SK-N-SH (cell line): ENCODE data around the gene BNIP3. TPM values are rescaled to one million over a fixed set of nuclear protein-coding genes. Genes with fewer than 3 reads are reported as not detected.

ENCODE experiments used
- CTCF ChIA-PET: fragments of 300-600, 350-600 bp; formaldehyde crosslinking; extraction: SDS; loops from one replicate; lab custom pipeline; 2021; lab: Yijun Ruan, JAX
- POLR2A ChIA-PET: fragments of 350-600 bp; sonication (Branson Sonifier 250); formaldehyde crosslinking; extraction: SDS; loops from one replicate; lab custom pipeline; 2020; ENCODE audit warnings: antibody characterized with exemption, inconsistent platforms; lab: Yijun Ruan, JAX
- DNase-seq: peaks from one replicate; pipeline ENCODE4 v3.0.0; 2012
- H2AFZ ChIP-seq: fragments of 200-600 bp; sonication (generic); 2 replicates; pipeline ENCODE4 v1.8.1; 2016; ENCODE audit warnings: antibody characterized with exemption, mild to moderate bottlenecking, low read depth
- H3F3A ChIP-seq: fragments of 200-600 bp; sonication (generic); replicated peaks from 2 replicates; pipeline ENCODE3; 2016; ENCODE audit warnings: antibody characterized with exemption, mild to moderate bottlenecking; ENCODE audit not compliant: insufficient read depth
- H3K27ac ChIP-seq, 2 experiments: fragments of 200-500 bp in 1 of 2; fragments of 200-600 bp in 1 of 2; sonication (Bioruptor generic) in 1 of 2; sonication (generic), shearing (Covaris generic) in 1 of 2; 2 replicates each; pipeline versions ENCODE4 v1.5.1 to v1.6.1; 2014 to 2016; ENCODE audit warnings: low read depth in 2 of 2, inconsistent platforms in 1 of 2, low read length in 1 of 2, mild to moderate bottlenecking in 1 of 2, mixed read lengths in 1 of 2
- H3K27me3 ChIP-seq: fragments of 200-600 bp; sonication (generic), shearing (Covaris generic); 2 replicates; pipeline ENCODE4 v1.6.1; 2016; ENCODE audit warnings: mixed run types; ENCODE audit not compliant: insufficient read depth
- H3K36me3 ChIP-seq, 2 experiments: fragments of 200-500 bp in 1 of 2; fragments of 200-600 bp in 1 of 2; sonication (Bioruptor generic) in 1 of 2; sonication (generic) in 1 of 2; replicated peaks in 1 of 2; 2 replicates each; pipeline versions ENCODE3 to v1.5.1; 2014 to 2016; ENCODE audit warnings: low read length in 1 of 2, mild to moderate bottlenecking in 1 of 2; ENCODE audit not compliant: insufficient read depth in 2 of 2, control insufficient read depth in 1 of 2
- H3K4me1 ChIP-seq, 2 experiments: fragments of 200-500 bp in 1 of 2; fragments of 200-600 bp in 1 of 2; sonication (Bioruptor generic) in 1 of 2; sonication (generic), shearing (Covaris generic) in 1 of 2; 2 replicates each; pipeline versions ENCODE4 v1.5.1 to v1.6.1; 2014 to 2016; ENCODE audit warnings: low read depth in 1 of 2, low read length in 1 of 2, mixed run types in 1 of 2; ENCODE audit not compliant: insufficient read depth in 2 of 2, control insufficient read depth in 1 of 2
- H3K4me2 ChIP-seq: fragments of 200-600 bp; sonication (generic), shearing (Covaris generic); 2 replicates; pipeline ENCODE4 v1.6.1; 2017; ENCODE audit warnings: mixed run types
- H3K4me3 ChIP-seq, 2 experiments: fragments of 200-500 bp in 1 of 2; fragments of 200-600 bp in 1 of 2; sonication (Bioruptor generic) in 1 of 2; sonication (generic), shearing (Covaris generic) in 1 of 2; 2 replicates each; pipeline versions ENCODE4 v1.5.1 to v1.8.1; 2014 to 2016; ENCODE audit warnings: low read depth in 2 of 2, inconsistent platforms in 1 of 2, low read length in 1 of 2, mild to moderate bottlenecking in 1 of 2, mixed read lengths in 1 of 2, moderate library complexity in 1 of 2
- H3K79me2 ChIP-seq: fragments of 200-600 bp; sonication (generic); 2 replicates; pipeline ENCODE4 v1.8.1; 2017; ENCODE audit warnings: mild to moderate bottlenecking; ENCODE audit not compliant: insufficient read depth
- H3K9ac ChIP-seq: fragments of 200-600 bp; sonication (generic); 2 replicates; pipeline ENCODE4 v1.6.1; 2017; ENCODE audit warnings: mixed run types
- H3K9me2 ChIP-seq: fragments of 200-600 bp; sonication (generic); 2 replicates; pipeline ENCODE4 v1.6.1; 2017; ENCODE audit warnings: mixed run types
- H3K9me3 ChIP-seq: fragments of 200-600 bp; sonication (generic); 2 replicates; pipeline ENCODE4 v1.6.1; 2017; ENCODE audit warnings: mixed run types, mild to moderate bottlenecking, moderate library complexity
- H4K20me1 ChIP-seq: fragments of 200-600 bp; sonication (generic); 2 replicates; pipeline ENCODE4 v1.6.1; 2017; ENCODE audit warnings: mild to moderate bottlenecking, mixed run types; ENCODE audit not compliant: insufficient read depth
- CHD2 ChIP-seq: fragments of 150-350 bp; IDR thresholded peaks from 2 replicates; pipeline ENCODE4 v1.6.1; 2018; ENCODE audit warnings: low read length; ENCODE audit not compliant: partially characterized antibody
- ELF1 ChIP-seq: IDR thresholded peaks from 2 replicates; pipeline ENCODE4 v1.4.0; 2012
- FOSL2 ChIP-seq: IDR thresholded peaks from 2 replicates; pipeline ENCODE4 v1.4.0; 2012; ENCODE audit warnings: low read depth, mild to moderate bottlenecking, moderate library complexity, borderline replicate concordance
- FOXJ3 ChIP-seq: sonication (generic); formaldehyde crosslinking; IDR thresholded peaks from 2 replicates; pipeline ENCODE4 v1.5.1; 2020; ENCODE audit warnings: mild to moderate bottlenecking, missing genetic modification reagents
- JUND ChIP-seq: IDR thresholded peaks from 2 replicates; pipeline ENCODE4 v1.4.0; 2012
- MEF2A ChIP-seq: IDR thresholded peaks from 2 replicates; pipeline ENCODE4 v1.4.0; 2012; ENCODE audit warnings: low read depth, borderline replicate concordance
- MXI1 ChIP-seq: IDR thresholded peaks from 2 replicates; pipeline ENCODE4 v1.6.1; 2012; ENCODE audit warnings: mild to moderate bottlenecking, low read depth, low read length, improper control_type of control experiment
- NRF1 ChIP-seq: IDR thresholded peaks from 2 replicates; pipeline ENCODE4 v1.6.1; 2012; ENCODE audit warnings: low read depth, mild to moderate bottlenecking, low read length
- RXRA ChIP-seq: IDR thresholded peaks from 2 replicates; pipeline ENCODE4 v1.4.0; 2012; ENCODE audit warnings: low read depth, mild to moderate bottlenecking, borderline replicate concordance
- TAF1 ChIP-seq: IDR thresholded peaks from 2 replicates; pipeline ENCODE4 v1.6.1; 2012; ENCODE audit warnings: low read depth, mild to moderate bottlenecking, low read length, moderate library complexity, borderline replicate concordance
- YY1 ChIP-seq: IDR thresholded peaks from 2 replicates; pipeline ENCODE4 v1.4.0; 2012; ENCODE audit warnings: low read depth, mild to moderate bottlenecking
- WGBS: methylation state at CpG from one replicate; pipeline ENCODE4 v1.1.6; 2017; ENCODE audit warnings: low lambda C conversion rate; 5-methylcytosine and 5-hydroxymethylcytosine counted together
- polyA plus RNA-seq, 3 experiments: library from polyadenylated mRNA; depleted of rRNA; stranded (reverse); fragments of >200 nt; gene quantifications; 2 replicates each; pipeline ENCODE4 v1.2.3, GENCODE V29; 2012
- TF ChIP-seq, protein P1 (sequence below): fragments of 150-350 bp; IDR thresholded peaks from 2 replicates; pipeline ENCODE4 v1.6.1; 2016; ENCODE audit warnings: mild to moderate bottlenecking, low read depth, low read length
- TF ChIP-seq, protein P2 (sequence below): fragments of 200-600 bp; sonication (generic); IDR thresholded peaks from 2 replicates; pipeline ENCODE4 v1.6.1; 2017; ENCODE audit warnings: antibody characterized with exemption, mild to moderate bottlenecking, moderate library complexity
- TF ChIP-seq, protein P3 (sequence below): fragments of 150-350 bp; IDR thresholded peaks from 2 replicates; pipeline ENCODE4 v1.6.1; 2017; ENCODE audit warnings: antibody characterized with exemption, low read length, low read depth, borderline replicate concordance
- TF ChIP-seq, protein P4 (sequence below): IDR thresholded peaks from 2 replicates; pipeline ENCODE4; 2012
- TF ChIP-seq, protein P5 (sequence below): IDR thresholded peaks from 2 replicates; pipeline ENCODE4 v1.4.0; 2012; ENCODE audit warnings: low read depth, borderline replicate concordance

Gene BNIP3
- polyA plus RNA-seq, 1 of the 3 experiments (the other 2 are of a cell fraction) = 40.3 TPM

DNA sequence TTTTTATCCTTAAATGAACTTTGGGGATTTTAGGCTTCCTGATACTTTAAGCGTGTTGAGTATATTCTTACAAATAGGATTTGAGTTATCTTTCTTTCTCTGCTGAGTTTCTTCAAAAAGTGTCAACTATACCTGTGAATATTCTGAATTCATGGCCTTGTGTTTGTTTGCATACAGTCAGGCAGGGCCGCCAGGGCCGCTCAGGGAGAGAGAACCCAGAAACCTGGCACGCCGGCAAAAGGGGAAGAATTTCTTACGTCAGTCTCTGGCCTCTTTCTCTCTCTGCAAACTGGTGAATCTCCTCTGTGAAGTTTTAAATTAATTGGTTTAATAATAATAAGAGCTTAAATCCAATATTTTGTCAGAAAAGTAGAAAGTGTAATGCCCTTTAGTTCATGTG, 29.3 kb upstream of the BNIP3 start:
- no peaks in the 10 kb centered on the region for H3K4me1 ChIP-seq
- no peak overlapping the region for H2AFZ ChIP-seq
- H3K9me3 ChIP-seq = no peaks in the 10 kb centered on the region
- H3K27ac ChIP-seq = no peak overlapping the region
- no peaks in the 10 kb centered on the region for H3K9me2 ChIP-seq
- ChIA-PET CTCF (interaction anchor here (1.5 to 9.1 kb wide), 2 partner anchors 12 to 113 kb away, joined by 3 to 72 read pairs; no protein-coding TSS in a partner anchor), POLR2A (no interaction called here)
- H3K4me3 ChIP-seq = no peak overlapping the region
- no peak overlapping the region for H3K9ac ChIP-seq
- H3K27me3 ChIP-seq = no peaks in the 10 kb centered on the region; the same call in 1 of the 2 replicates
- H3K79me2 ChIP-seq = no peaks in the 10 kb centered on the region
- no peak for DNase-seq
- 81% methylated on average over 6 of the region's 6 CpGs for WGBS
- no peaks in the 10 kb centered on the region for H3F3A ChIP-seq
- H3K36me3 ChIP-seq = no peaks in the 10 kb centered on the region
- no peak overlapping the region for H3K4me2 ChIP-seq
- H4K20me1 ChIP-seq = no peaks in the 10 kb centered on the region
- TF ChIP-seq ELF1 = no peak
- no peak for TF ChIP-seq MEF2A
- no peak for TF ChIP-seq JUND
- no peak for TF ChIP-seq MXI1
- no peak for TF ChIP-seq YY1
- TF ChIP-seq FOSL2 = no peak
- TF ChIP-seq TAF1 = no peak
- no peak for TF ChIP-seq RXRA
- TF ChIP-seq, protein P1, sequence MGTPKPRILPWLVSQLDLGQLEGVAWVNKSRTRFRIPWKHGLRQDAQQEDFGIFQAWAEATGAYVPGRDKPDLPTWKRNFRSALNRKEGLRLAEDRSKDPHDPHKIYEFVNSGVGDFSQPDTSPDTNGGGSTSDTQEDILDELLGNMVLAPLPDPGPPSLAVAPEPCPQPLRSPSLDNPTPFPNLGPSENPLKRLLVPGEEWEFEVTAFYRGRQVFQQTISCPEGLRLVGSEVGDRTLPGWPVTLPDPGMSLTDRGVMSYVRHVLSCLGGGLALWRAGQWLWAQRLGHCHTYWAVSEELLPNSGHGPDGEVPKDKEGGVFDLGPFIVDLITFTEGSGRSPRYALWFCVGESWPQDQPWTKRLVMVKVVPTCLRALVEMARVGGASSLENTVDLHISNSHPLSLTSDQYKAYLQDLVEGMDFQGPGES = no peak
- TF ChIP-seq, all 33 proteins: peak for 0

DNA sequence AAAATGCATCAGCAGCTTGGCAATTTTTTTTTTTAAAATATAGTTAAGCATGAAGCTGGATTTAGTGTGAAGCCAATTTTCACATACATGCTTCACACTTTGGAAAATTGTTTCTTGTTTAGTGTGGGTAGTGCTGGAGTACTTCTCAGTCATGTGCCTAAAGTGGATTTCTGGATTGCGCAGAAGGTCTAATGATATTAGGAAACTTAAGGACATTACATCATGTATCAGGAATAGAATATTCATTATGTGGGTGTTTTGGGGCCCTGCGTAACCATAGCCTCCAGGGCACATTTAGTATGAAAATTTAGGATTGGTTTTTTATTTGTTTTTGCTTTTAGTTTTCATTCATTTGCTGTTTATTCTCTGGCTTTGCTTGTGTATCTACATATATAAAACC, 28.8 kb upstream of the BNIP3 start:
- H3K79me2 ChIP-seq = no peaks in the 10 kb centered on the region
- no peak for DNase-seq
- no peak overlapping the region for H3K27ac ChIP-seq
- no peaks in the 10 kb centered on the region for H3K4me1 ChIP-seq
- 82% methylated on average over 2 of the region's 2 CpGs for WGBS
- H3K9ac ChIP-seq = no peak overlapping the region
- no peak overlapping the region for H2AFZ ChIP-seq
- POLR2A ChIA-PET = no interaction called here
- H3K9me2 ChIP-seq = no peaks in the 10 kb centered on the region
- H3K27me3 ChIP-seq = no peaks in the 10 kb centered on the region; the same call in 1 of the 2 replicates
- no peaks in the 10 kb centered on the region for H3F3A ChIP-seq
- no peak for TF ChIP-seq FOXJ3
- TF ChIP-seq, protein P2, sequence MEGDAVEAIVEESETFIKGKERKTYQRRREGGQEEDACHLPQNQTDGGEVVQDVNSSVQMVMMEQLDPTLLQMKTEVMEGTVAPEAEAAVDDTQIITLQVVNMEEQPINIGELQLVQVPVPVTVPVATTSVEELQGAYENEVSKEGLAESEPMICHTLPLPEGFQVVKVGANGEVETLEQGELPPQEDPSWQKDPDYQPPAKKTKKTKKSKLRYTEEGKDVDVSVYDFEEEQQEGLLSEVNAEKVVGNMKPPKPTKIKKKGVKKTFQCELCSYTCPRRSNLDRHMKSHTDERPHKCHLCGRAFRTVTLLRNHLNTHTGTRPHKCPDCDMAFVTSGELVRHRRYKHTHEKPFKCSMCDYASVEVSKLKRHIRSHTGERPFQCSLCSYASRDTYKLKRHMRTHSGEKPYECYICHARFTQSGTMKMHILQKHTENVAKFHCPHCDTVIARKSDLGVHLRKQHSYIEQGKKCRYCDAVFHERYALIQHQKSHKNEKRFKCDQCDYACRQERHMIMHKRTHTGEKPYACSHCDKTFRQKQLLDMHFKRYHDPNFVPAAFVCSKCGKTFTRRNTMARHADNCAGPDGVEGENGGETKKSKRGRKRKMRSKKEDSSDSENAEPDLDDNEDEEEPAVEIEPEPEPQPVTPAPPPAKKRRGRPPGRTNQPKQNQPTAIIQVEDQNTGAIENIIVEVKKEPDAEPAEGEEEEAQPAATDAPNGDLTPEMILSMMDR = no peak
- no peak for TF ChIP-seq CHD2
- TF ChIP-seq, protein P3, sequence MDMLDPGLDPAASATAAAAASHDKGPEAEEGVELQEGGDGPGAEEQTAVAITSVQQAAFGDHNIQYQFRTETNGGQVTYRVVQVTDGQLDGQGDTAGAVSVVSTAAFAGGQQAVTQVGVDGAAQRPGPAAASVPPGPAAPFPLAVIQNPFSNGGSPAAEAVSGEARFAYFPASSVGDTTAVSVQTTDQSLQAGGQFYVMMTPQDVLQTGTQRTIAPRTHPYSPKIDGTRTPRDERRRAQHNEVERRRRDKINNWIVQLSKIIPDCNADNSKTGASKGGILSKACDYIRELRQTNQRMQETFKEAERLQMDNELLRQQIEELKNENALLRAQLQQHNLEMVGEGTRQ = no peak
- no peak for TF ChIP-seq MEF2A
- TF ChIP-seq NRF1 = no peak
- TF ChIP-seq, protein P4, sequence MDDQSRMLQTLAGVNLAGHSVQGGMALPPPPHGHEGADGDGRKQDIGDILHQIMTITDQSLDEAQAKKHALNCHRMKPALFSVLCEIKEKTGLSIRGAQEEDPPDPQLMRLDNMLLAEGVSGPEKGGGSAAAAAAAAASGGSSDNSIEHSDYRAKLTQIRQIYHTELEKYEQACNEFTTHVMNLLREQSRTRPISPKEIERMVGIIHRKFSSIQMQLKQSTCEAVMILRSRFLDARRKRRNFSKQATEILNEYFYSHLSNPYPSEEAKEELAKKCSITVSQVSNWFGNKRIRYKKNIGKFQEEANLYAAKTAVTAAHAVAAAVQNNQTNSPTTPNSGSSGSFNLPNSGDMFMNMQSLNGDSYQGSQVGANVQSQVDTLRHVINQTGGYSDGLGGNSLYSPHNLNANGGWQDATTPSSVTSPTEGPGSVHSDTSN = no peak
- TF ChIP-seq, protein P5, sequence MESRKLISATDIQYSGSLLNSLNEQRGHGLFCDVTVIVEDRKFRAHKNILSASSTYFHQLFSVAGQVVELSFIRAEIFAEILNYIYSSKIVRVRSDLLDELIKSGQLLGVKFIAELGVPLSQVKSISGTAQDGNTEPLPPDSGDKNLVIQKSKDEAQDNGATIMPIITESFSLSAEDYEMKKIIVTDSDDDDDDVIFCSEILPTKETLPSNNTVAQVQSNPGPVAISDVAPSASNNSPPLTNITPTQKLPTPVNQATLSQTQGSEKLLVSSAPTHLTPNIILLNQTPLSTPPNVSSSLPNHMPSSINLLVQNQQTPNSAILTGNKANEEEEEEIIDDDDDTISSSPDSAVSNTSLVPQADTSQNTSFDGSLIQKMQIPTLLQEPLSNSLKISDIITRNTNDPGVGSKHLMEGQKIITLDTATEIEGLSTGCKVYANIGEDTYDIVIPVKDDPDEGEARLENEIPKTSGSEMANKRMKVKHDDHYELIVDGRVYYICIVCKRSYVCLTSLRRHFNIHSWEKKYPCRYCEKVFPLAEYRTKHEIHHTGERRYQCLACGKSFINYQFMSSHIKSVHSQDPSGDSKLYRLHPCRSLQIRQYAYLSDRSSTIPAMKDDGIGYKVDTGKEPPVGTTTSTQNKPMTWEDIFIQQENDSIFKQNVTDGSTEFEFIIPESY = no peak
- TF ChIP-seq, all 33 proteins: peak for 0
- Histone ChIP-seq H3K9me3 (no peaks in the 10 kb centered on the region), H3K4me2 (no peak overlapping the region), H3K4me3 (no peak overlapping the region), H4K20me1 (no peaks in the 10 kb centered on the region), H3K36me3 (no peaks in the 10 kb centered on the region)
- CTCF ChIA-PET = interaction anchor here (1.5 to 9.1 kb wide), 3 partner anchors 13 to 132 kb away, joined by 3 to 72 read pairs (median 6); no protein-coding TSS in a partner anchor
